Measurements from ENCODE around the gene ADGRV1. TPM values are rescaled to one million over a fixed set of nuclear protein-coding genes. Genes with fewer than 3 reads are reported as not detected.

Gene ADGRV1
- total and polyA plus RNA-seq, 9 of the 15 experiments (the other 6 are each of a cell fraction or from before 2014, with no cell fraction given): 21.7 to 156 (median 58.2) TPM

- TF ChIP-seq CTCF (IDR thresholded peaks at IDR 0.05 in 2 of 3, conservative IDR thresholded peaks at IDR 0.05 in 1 of 3; ENCODE audit: insufficient read depth in 2 of 3, low read depth in 1 of 3, low read length in 3 of 3) (no peak), FOSL1 (tag; conservative IDR thresholded peaks at IDR 0.05) (peak; percentile 74), SMARCE1 (IDR thresholded peaks at IDR 0.05) (no peak), ZNF282 (CRISPR knock-in tag; IDR thresholded peaks at IDR 0.05) (no peak), ZNF277 (CRISPR knock-in tag; IDR thresholded peaks at IDR 0.05; ENCODE audit: borderline replicate concordance) (no peak), RFX5 (IDR thresholded peaks at IDR 0.05; ENCODE audit: low read depth, low read length) (no peak), DNMT1 (IDR thresholded peaks at IDR 0.05) (no peak), TFAM (CRISPR knock-in tag; conservative IDR thresholded peaks at IDR 0.05) (no peak), MLX (CRISPR knock-in tag; conservative IDR thresholded peaks at IDR 0.05) (no peak), UBTF (IDR thresholded peaks at IDR 0.05; ENCODE audit: borderline replicate concordance in 1 of 2, low read depth in 2 of 2, low read length in 2 of 2) (peak in 1 of 2 experiments; percentile 59; a peak in 1 of 4 replicates), POLR2AphosphoS5 (IDR thresholded peaks at IDR 0.05; ENCODE audit: control insufficient read depth, insufficient read depth, low read depth, low read length) (peak; percentile 42), HSF4 (CRISPR knock-in tag; IDR thresholded peaks at IDR 0.05; ENCODE audit: borderline replicate concordance) (no peak), PTRF (tag; IDR thresholded peaks at IDR 0.05) (no peak), ESRRB (CRISPR knock-in tag; IDR thresholded peaks at IDR 0.05; ENCODE audit: borderline replicate concordance) (no peak), ZNF134 (CRISPR knock-in tag; conservative IDR thresholded peaks at IDR 0.05) (no peak), ZFP36 (IDR thresholded peaks at IDR 0.05; ENCODE audit: low read depth, low read length, partially characterized antibody) (no peak), HBP1 (CRISPR knock-in tag; IDR thresholded peaks at IDR 0.05) (no peak), ZNF75A (CRISPR knock-in tag; IDR thresholded peaks at IDR 0.05) (no peak), ZC3H11A (IDR thresholded peaks at IDR 0.05; ENCODE audit: low read depth, low read length) (no peak)
Measured at GRCh38 chr5:90529194-90529938, 29.2 kb upstream of the ADGRV1 start, which contains the start of gene LYSMD3 (continued).

Data from K562 (cell line).